ENCODE measurements around the gene MYH3.

MYH3 gene

GRCh38 chr17:10612957-10613744 is 44.0 kb downstream of the MYH3 start:
- no peak for DNase-seq

DNA sequence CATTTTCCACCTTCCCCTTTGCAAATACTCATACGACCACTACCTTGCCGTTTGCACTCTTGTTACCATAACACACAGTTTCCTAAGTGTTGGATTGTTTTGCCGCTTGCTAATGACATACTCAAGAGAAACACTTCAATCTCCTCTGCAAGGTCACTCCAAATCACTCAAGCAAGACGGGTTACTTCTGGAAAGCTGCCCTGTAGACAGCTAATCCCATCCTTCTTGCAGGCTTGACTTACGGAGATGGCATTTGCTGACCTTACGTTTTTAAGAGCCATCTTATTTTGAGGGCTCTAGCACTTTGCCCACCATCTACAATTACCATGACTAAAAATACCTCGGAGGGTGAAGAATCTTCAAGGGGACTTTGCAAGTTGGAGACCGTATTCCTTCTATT is 46.2 kb downstream of the MYH3 start:
- DNase-seq: no peak

DNA sequence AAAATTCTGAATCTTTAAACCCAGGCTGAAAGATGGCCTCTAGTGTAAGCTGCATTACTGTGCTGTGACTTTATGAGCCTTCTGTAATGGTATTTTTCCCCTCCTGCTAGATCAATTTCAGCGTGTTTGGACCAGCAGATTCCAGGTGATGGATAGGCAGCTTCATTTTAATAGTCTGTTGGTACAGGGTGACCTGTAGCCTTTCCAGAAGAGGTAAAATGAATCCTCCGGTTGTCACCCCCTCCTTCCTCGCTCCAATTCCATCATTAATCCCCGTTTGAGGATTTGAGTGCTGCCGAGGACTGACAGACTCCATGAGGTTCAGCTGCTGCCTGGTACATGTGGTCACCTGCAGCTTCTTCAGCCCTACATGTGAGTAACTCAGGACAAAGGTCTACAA is 48.9 kb downstream of the MYH3 start:
- DNase-seq: no peak

GRCh38 chr17:10606110-10606509 is 51.0 kb downstream of the MYH3 start:
- no peak for DNase-seq

DNA sequence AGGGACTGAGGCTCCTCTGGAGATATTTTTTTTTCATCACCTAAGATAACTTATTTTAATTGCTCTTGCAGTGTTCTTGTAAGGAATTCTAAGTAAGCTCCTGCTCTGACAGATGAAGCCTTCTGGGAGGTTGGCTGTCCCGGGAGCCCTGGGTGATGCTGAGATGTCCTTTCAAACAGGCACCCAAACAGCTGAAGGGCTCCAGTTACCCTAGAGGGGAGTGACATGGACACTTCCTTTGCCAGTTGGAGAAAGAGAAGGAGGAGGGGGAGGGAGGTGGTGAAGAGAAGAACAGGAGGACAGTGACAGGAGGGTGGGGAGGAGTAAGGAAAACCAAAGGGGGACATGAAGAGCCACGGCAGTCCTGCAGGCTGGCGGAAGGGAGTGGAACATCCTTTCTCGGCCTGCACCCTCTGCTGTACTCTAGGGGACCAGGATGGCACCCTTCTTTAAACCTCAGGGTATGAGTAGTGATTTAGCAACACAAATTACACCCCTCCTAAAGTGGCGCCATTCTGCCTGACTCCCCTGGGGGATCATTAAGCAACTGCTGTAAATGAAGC is 51.8 kb downstream of the MYH3 start:
- no peak for DNase-seq

GRCh38 chr17:10604521-10604920 is 52.6 kb downstream of the MYH3 start:
- no peak for DNase-seq

DNA sequence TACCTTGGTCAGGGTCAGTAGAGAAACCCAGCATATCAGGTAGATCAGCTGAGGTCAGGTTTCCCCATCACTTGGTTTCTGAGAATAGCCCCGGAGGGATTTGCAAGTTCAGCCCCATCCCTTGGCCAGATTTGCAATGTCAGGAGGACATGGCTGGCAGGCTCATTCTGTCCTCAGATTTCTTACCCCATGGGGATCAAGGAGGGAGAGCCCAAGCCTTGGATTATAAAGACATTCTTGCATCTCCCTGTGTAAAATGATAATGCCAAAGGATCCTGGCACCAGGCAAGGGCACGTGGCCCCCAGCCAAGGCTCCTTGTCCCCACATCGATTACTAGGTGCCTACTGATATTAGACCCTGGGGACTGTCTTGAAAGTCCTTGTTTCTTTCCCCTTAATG is 53.2 kb downstream of the MYH3 start:
- DNase-seq: no peak

- no peak for DNase-seq
Measured at GRCh38 chr17:10600571-10600970, 56.5 kb downstream of the MYH3 start.

DNA sequence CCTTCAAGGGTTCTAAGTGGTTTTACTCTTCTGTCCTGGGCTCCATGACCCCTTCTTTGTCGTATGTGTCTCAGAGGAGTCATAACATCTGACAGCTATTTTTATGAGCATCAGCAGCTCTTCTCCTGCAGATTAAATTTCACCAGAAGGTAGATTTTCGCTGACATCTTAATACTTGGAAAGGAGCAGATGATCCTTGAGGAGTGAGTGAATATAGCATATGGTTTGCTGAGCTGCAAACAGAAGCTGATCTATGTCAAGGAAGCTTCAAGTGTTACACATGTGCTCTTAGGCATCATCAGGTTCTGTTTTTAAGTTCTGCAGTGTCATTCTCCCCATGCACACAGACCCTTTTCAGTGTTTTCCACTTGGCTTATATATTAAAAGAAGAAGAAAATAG is 58.5 kb downstream of the MYH3 start:
- no peak for DNase-seq

DNA sequence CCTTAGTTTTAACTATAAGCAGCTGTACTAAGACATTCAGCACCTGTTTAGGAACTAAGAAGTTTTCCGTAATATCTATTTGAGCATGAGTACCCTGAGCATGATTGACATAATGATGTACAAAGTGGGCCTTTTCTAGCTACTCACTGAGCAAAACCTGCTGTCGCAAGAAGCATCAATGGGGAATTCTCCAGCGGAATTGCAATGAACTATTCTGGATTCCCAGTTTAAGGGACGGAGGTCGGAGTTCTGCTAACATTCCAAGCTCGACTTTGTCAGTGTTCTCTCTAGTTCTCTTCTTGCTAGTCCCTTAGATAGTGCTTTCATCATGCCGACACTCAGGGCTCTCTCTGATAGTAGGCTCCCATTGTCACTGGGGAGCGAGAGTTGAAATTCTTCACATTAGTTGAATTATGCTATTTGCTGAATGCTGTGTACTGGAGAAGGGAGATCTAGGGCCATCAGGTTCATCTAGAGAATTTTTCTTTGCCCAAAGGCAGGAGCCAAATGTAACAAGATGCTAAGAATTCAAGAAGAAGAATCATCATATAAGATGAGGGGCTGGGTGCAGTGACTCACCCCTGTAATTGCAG is 67.5 kb downstream of the MYH3 start:
- no peak for DNase-seq

GRCh38 chr17:10585529-10585928 is 71.6 kb downstream of the MYH3 start:
- DNase-seq: no peak

- DNase-seq: no peak
Measured at GRCh38 chr17:10583834-10584233, 73.3 kb downstream of the MYH3 start.

- no peak for DNase-seq
Measured at GRCh38 chr17:10579270-10579669, 77.8 kb downstream of the MYH3 start.
